Stimulated activated CD8-positive, alpha-beta memory T cell treated with anti-CD3 and anti-CD28 coated beads, Interleukin-12 subunit alpha, Interleukin-12 subunit beta, amount 100 ng/mL, for 1 hour (primary cell): ENCODE measurements around the gene ELN.
A peak's percentile ranks its signal among the peaks of the same experiment; 100 is the strongest.

Source experiments
- DNase-seq: peaks from one replicate; pipeline ENCODE4 v3.0.0-alpha.2; 2020; ENCODE audit warnings: low read depth

ELN gene

GRCh38 chr7:74063646-74064045 lies 35.7 kb downstream of the ELN start:
- no peak for DNase-seq

GRCh38 chr7:74064696-74065095 lies 36.7 kb downstream of the ELN start:
- no peak for DNase-seq

- DNase-seq: no peak
Measured at GRCh38 chr7:74066626-74067025, 38.7 kb downstream of the ELN start.

GRCh38 chr7:74068378-74069085 lies 40.6 kb downstream of the ELN start:
- DNase-seq: no peak

- no peak for DNase-seq
Measured at GRCh38 chr7:74069086-74069541, 41.1 kb downstream of the ELN start.

GRCh38 chr7:74069790-74070618 lies 42.0 kb downstream of the ELN start:
- DNase-seq: no peak

GRCh38 chr7:74070619-74070921 lies 42.6 kb downstream of the ELN start:
- DNase-seq: no peak

GRCh38 chr7:74071121-74071520 lies 43.1 kb downstream of the ELN start:
- no peak for DNase-seq

- DNase-seq: no peak
Measured at GRCh38 chr7:74074770-74075169, 46.8 kb downstream of the ELN start.

- DNase-seq: no peak
Measured at GRCh38 chr7:74078461-74078860, 50.5 kb downstream of the ELN start.

GRCh38 chr7:74082770-74083116 lies 54.8 kb downstream of the ELN start:
- no peak for DNase-seq

- DNase-seq: peak; percentile 66
Measured at GRCh38 chr7:74083117-74083876, 55.3 kb downstream of the ELN start, which contains the start of gene LIMK1. LIMK1 (plus strand) TSS chr7:74083804; CDS start chr7:74083991, 187 bp downstream.

- no peak for DNase-seq
Measured at GRCh38 chr7:74083928-74084721, 56.2 kb downstream of the ELN start.

- DNase-seq: no peak
Measured at GRCh38 chr7:74084722-74085578, 57.0 kb downstream of the ELN start.

GRCh38 chr7:74087791-74088453 lies 59.9 kb downstream of the ELN start:
- DNase-seq: no peak

GRCh38 chr7:74092321-74092963 lies 64.5 kb downstream of the ELN start:
- DNase-seq: no peak

GRCh38 chr7:74092964-74093471 lies 65.0 kb downstream of the ELN start:
- DNase-seq: no peak

- DNase-seq: no peak
Measured at GRCh38 chr7:74093671-74094223, 65.8 kb downstream of the ELN start.
